ENCODE results near the gene GRWD1. TPM values are rescaled to one million over a fixed set of nuclear protein-coding genes. Genes with fewer than 3 reads are reported as not detected.

GRWD1 gene
- total and polyA plus RNA-seq, 7 donors = 7.8 to 25.5 (median 16.4) TPM

- no peak for DNase-seq
- no peak for TF ChIP-seq EP300 (IDR thresholded peaks at IDR 0.05)
- no peak for TF ChIP-seq POLR2AphosphoS5 (IDR thresholded peaks at IDR 0.05)
- no peak for TF ChIP-seq CTCF (IDR thresholded peaks at IDR 0.05)
- TF ChIP-seq POLR2A (IDR thresholded peaks at IDR 0.05) = no peak
- no peak overlapping the region for H3K4me3 ChIP-seq
- peaks cover 0 to 42% (median 29%) of the 10 kb centered on the region in 4 donors for H3K4me1 ChIP-seq
- no peak overlapping the region for H3K27ac ChIP-seq
- H3K36me3 ChIP-seq = no peaks in the 10 kb centered on the region
- peaks cover 0 to 32% (median 11%) of the 10 kb centered on the region in 3 donors for H3K27me3 ChIP-seq
- WGBS, 2 donors = 28 to 33% methylated on average over 10 of the region's 10 CpGs
- intact Hi-C loops (cut with DNase I) = loop anchor here (5.0 kb wide), 2 partner anchors 76 to 99 kb away; partner anchors contain the start of genes GRIN2D and KDELR1
- H3K9me3 ChIP-seq = no peaks in the 10 kb centered on the region
Observed at GRCh38 chr19:48491793-48492123, 46.0 kb downstream of the GRWD1 start.

GRCh38 chr19:48492925-48493717, 47.3 kb downstream of the GRWD1 start:
- WGBS, 2 donors = 1 to 2% methylated on average over 47 of the region's 47 CpGs
- H3K27me3 ChIP-seq = peaks cover 5 to 44% (median 21%) of the 10 kb centered on the region in 3 donors
- intact Hi-C loops (cut with DNase I) = loop anchor here (5.0 kb wide), 2 partner anchors 74 to 101 kb away; partner anchors contain the start of genes GRIN2D and KDELR1
- TF ChIP-seq EP300 (IDR thresholded peaks at IDR 0.05) (no peak), POLR2AphosphoS5 (IDR thresholded peaks at IDR 0.05) (peak; percentile 88 to 95 (median 88)), POLR2A (IDR thresholded peaks at IDR 0.05) (peak in 1 of 2 donors; percentile 73)
- no peaks in the 10 kb centered on the region for H3K9me3 ChIP-seq
- H3K4me3 ChIP-seq = peak overlapping the region; percentile 39 to 56 (median 50)
- H3K27ac ChIP-seq = peak overlapping the region; percentile 64 to 83 (median 75)
- no peaks in the 10 kb centered on the region for H3K36me3 ChIP-seq
- DNase-seq = peak; percentile 98
- H3K4me1 ChIP-seq = peaks cover 0 to 35% (median 29%) of the 10 kb centered on the region in 4 donors

- intact Hi-C loops (cut with DNase I) = loop anchor here (5.0 kb wide), 2 partner anchors 73 to 102 kb away; partner anchors contain the start of genes GRIN2D and KDELR1
- H3K36me3 ChIP-seq = no peaks in the 10 kb centered on the region
- no peak for DNase-seq
- 4 to 5% methylated on average over 70 of the region's 70 CpGs for WGBS, 2 donors
- TF ChIP-seq EP300 (IDR thresholded peaks at IDR 0.05) (no peak), CTCF (IDR thresholded peaks at IDR 0.05) (no peak), POLR2A (IDR thresholded peaks at IDR 0.05) (no peak), POLR2AphosphoS5 (IDR thresholded peaks at IDR 0.05) (no peak)
- H3K27ac ChIP-seq = peak overlapping the region; percentile 64 to 83 (median 75)
- peaks cover 0 to 40% (median 31%) of the 10 kb centered on the region in 4 donors for H3K4me1 ChIP-seq
- H3K9me3 ChIP-seq = no peaks in the 10 kb centered on the region
- peaks cover 12 to 50% (median 28%) of the 10 kb centered on the region in 3 donors for H3K27me3 ChIP-seq
- peak overlapping the region; percentile 40 to 56 (median 50) for H3K4me3 ChIP-seq
Observed at GRCh38 chr19:48493718-48494401, 48.1 kb downstream of the GRWD1 start.

GRCh38 chr19:48495396-48495795, 49.6 kb downstream of the GRWD1 start:
- peaks cover 28 to 66% (median 40%) of the 10 kb centered on the region in 3 donors for H3K27me3 ChIP-seq
- H3K9me3 ChIP-seq = no peaks in the 10 kb centered on the region
- H3K27ac ChIP-seq = no peak overlapping the region
- 38 to 53% methylated on average over 6 of the region's 6 CpGs for WGBS, 2 donors
- no peak for DNase-seq
- H3K4me3 ChIP-seq = no peak overlapping the region
- peaks cover 0 to 39% (median 37%) of the 10 kb centered on the region in 4 donors for H3K4me1 ChIP-seq
- TF ChIP-seq POLR2A (IDR thresholded peaks at IDR 0.05) = no peak
- no peak for TF ChIP-seq CTCF (IDR thresholded peaks at IDR 0.05)
- no peak for TF ChIP-seq EP300 (IDR thresholded peaks at IDR 0.05)
- no peak for TF ChIP-seq POLR2AphosphoS5 (IDR thresholded peaks at IDR 0.05)
- no peaks in the 10 kb centered on the region for H3K36me3 ChIP-seq
- intact Hi-C loops (cut with DNase I) = no loop called here
